Lower leg skin (tissue), 4 donors: ENCODE results near the gene HNRNPR. TPM values are rescaled to one million over a fixed set of nuclear protein-coding genes. Genes with fewer than 3 reads are reported as not detected.

ENCODE experiments used
- DNase-seq, 2 donors: peaks; one replicate each; pipeline ENCODE4 v3.0.0-alpha.2; 2019; ENCODE audit warnings: low spot score in 2 of 2
- H3K4me3 ChIP-seq: fragments of 200-600 bp; sonication (generic); 2 replicates; pipeline ENCODE4 v1.5.1; 2017; ENCODE audit warnings: mild to moderate bottlenecking, low read depth; ENCODE audit not compliant: poor library complexity, severe bottlenecking
- POLR2A ChIP-seq, 2 donors: fragments of 450-650 bp; IDR thresholded peaks; one replicate each; pipeline ENCODE4 v1.6.1; 2016 to 2017; ENCODE audit warnings: antibody characterized with exemption in 2 of 2, mild to moderate bottlenecking in 1 of 2, moderate library complexity in 1 of 2
- WGBS, 2 donors: methylation state at CpG; one replicate each; pipeline ENCODE4 v1.1.5; 2018; 5-methylcytosine and 5-hydroxymethylcytosine counted together
- intact Hi-C: fragments of 100-400 bp; cut with DNase I; formaldehyde crosslinking; loops from one replicate; pipeline ENCODE4 v1.15.0; 2023; ENCODE audit warnings: low total_unique reads
- total RNA-seq, 4 donors: library from RNA; depleted of rRNA; stranded (reverse); fragments of >200 nt; gene quantifications; one replicate each; pipeline ENCODE4 v1.1.0, GENCODE V29; 2016
- TF ChIP-seq, protein P1 (sequence below), 3 donors: fragments of 450-650 bp; IDR thresholded peaks; one replicate each; pipeline ENCODE4 v1.5.1; 2016; ENCODE audit warnings: antibody characterized with exemption in 3 of 3, mild to moderate bottlenecking in 3 of 3, moderate library complexity in 2 of 3

The HNRNPR gene
- total RNA-seq, 4 donors from 2014 or later, result 37.7 to 61.1 (median 55.0) TPM

DNA sequence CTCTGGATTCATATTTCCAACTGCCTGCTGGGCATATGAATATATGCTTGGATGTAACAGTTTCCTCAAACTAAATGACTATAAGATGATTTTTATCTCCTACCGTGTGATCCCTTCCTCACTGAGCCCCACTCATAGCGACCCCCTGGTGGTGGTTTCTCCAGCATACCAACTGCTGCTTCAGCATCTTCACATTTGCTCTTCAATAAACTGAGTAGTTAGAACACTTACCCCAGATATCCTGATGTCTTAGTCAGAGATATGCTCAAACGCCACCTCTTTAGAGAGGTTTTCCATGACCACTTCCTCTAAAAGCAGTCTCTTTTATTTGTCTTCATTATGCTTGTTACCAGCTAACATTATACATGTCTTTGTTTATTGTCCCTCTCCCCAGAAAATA, 10.2 kb upstream of the HNRNPR start:
- no peak overlapping the region for H3K4me3 ChIP-seq
- intact Hi-C loops, result no loop called here
- no peak for DNase-seq
- WGBS, 2 donors, result 51 to 65% methylated on average over 3 of the region's 3 CpGs
- TF ChIP-seq POLR2A (IDR thresholded peaks at IDR 0.05), result no peak
- TF ChIP-seq, protein P1, sequence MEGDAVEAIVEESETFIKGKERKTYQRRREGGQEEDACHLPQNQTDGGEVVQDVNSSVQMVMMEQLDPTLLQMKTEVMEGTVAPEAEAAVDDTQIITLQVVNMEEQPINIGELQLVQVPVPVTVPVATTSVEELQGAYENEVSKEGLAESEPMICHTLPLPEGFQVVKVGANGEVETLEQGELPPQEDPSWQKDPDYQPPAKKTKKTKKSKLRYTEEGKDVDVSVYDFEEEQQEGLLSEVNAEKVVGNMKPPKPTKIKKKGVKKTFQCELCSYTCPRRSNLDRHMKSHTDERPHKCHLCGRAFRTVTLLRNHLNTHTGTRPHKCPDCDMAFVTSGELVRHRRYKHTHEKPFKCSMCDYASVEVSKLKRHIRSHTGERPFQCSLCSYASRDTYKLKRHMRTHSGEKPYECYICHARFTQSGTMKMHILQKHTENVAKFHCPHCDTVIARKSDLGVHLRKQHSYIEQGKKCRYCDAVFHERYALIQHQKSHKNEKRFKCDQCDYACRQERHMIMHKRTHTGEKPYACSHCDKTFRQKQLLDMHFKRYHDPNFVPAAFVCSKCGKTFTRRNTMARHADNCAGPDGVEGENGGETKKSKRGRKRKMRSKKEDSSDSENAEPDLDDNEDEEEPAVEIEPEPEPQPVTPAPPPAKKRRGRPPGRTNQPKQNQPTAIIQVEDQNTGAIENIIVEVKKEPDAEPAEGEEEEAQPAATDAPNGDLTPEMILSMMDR (IDR thresholded peaks at IDR 0.05), result no peak

DNA sequence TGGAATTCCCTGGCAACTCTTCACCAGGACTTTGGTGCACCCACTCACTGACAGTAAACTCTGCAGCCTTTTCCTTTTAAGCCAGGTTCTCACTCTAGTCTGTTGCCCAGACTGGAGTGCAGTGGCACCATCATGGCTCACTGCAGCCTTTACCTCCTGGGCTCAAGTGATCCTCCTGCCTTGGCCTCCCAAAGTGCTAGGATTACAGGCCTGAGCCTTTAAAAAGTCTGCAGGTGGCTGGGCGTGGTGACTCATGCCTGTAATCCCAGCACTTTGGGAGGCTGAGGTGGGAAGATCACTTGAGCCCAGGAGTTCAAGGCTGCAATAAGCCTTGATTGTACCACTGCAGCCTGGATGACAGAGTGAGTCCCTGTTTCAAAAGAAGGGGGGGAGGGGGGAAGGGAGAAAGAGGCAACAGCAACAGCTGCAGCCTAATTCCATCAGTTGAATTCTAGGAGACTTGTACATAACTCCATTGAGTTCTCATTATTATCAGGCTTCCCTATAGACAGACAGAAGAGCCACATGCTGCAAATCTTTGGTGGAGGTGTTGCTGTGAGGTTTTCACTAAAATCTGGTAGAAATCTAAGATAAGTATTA, 8.1 kb upstream of the HNRNPR start:
- DNase-seq, result no peak
- WGBS, 2 donors, result 83 to 89% methylated on average over 1 of the region's 1 CpG
- intact Hi-C loops, result no loop called here
- no peak for TF ChIP-seq POLR2A (IDR thresholded peaks at IDR 0.05)
- TF ChIP-seq, protein P1 (IDR thresholded peaks at IDR 0.05), result no peak
- H3K4me3 ChIP-seq, result no peak overlapping the region

DNA sequence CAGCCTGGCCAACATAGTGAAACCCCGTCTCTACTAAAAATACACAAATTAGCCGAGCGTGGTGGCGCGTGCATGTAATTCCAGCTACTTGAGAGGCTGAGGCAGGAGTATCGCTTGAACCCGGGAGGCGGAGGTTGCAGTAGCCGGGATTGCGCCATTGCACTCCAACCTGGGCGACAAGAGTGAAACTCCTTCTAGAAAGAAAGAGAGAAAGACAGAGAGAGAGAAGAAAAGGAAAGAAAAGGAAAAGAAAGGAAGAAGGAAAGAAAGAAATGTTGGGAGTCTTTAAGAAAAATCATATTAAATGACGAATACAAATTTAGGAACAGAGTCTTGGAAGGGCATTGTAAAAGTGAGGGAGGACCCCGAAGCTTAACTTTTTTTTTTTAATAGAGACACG, 1.8 kb upstream of the HNRNPR start:
- WGBS, 2 donors, result 96 to 97% methylated on average over 14 of the region's 14 CpGs
- no peak for DNase-seq
- no peak overlapping the region for H3K4me3 ChIP-seq
- TF ChIP-seq, protein P1 (IDR thresholded peaks at IDR 0.05), result no peak
- TF ChIP-seq POLR2A (IDR thresholded peaks at IDR 0.05), result no peak
- intact Hi-C loops, result no loop called here

DNA sequence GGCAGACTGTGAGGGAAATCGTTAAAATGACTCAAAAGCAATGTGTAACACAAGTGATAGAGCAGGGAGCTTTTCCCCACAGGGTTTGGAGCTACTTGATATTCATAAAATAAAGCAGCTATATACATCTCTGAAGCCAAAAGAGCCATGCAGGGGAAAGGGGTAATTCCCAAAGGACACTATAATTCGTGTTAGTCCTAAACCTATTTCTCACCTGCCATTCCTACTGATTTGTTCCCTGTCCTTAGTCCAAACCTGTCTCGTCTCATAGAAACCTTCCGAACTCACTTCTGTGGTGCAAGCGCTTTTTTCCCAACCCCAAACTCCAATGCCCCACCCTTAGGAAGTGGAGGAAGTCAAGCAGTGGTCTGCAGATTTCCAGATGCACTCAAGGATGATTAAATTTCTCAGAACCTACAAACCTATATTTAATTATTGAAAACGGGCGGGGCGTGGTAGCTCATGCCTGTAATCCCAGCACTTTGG, 946 bp upstream of the HNRNPR start:
- peak overlapping the region; percentile 30 for H3K4me3 ChIP-seq
- TF ChIP-seq, protein P1 (IDR thresholded peaks at IDR 0.05), result no peak
- TF ChIP-seq POLR2A (IDR thresholded peaks at IDR 0.05), result no peak
- DNase-seq, result no peak
- 19 to 32% methylated on average over 8 of the region's 8 CpGs for WGBS, 2 donors
- intact Hi-C loops, result no loop called here

DNA sequence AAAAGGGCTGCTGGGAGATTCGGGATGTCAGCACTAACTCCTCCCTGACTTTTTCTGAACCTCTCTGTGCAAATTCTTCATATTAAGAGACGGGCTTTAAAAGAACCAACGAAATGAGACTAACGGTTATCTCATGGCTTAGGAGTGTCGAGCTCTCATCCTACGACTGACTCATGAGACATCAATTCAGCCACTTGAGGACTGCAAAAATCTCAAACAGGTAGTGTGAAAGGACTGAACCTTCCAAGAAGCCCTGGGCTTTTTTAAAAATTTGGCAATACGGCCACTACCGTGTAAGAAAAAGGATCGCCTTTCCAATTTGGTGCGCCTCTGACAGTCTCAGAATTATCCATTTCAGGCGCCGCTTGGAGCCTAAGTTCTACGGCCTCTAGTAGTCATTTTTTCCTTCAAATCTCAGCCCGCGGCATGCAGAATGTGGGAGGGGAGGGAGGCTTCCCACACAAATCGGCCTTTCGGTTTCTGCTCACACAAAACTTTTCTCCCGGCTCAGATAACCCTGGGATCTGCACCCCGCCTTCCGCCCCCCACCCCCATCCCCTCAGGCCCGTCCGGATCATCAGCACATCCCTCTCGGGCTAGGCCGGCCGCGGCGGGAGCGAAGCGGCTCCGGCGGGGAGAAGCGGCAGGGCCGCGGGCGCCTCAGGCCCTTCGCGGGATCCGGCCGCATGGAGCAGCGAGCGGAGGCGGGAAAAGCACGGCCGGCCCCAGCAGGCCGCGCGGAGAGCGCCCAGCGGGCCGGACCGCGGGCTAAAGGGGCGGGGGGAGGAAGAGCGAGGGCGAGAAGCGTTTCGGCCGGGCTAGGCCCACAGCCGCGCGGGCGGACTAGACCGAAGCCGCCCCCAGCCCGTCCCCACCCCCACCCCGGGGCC, 618 bp downstream of the HNRNPR start:
- intact Hi-C loops, result no loop called here
- no peak for DNase-seq

More for the DNA sequence above, 618 bp downstream of the HNRNPR start:
- peak overlapping the region; percentile 91 for H3K4me3 ChIP-seq
- TF ChIP-seq POLR2A (IDR thresholded peaks at IDR 0.05), result no peak
- TF ChIP-seq, protein P1 (IDR thresholded peaks at IDR 0.05), result no peak
- WGBS, 2 donors, result 0% methylated on average over 54 to 60 of the region's 66 CpGs
